Endometrial microvascular endothelial cells (primary cell): ENCODE results near the gene PNPLA7. TPM values are rescaled to one million over a fixed set of nuclear protein-coding genes. Genes with fewer than 3 reads are reported as not detected.

Source experiments
- in situ Hi-C: cut with HindIII; loops from 2 replicates; pipeline ENCODE4 v1.10.0; 2017; ENCODE audit warnings: low sequenced_read_pairs, low pct_unique_long_range_greater_than_20kb; ENCODE audit errors: inconsistent ontology term
- total RNA-seq: library from RNA; depleted of rRNA; stranded (reverse); fragments of >200 nt; gene quantifications from one replicate; pipeline ENCODE4 v1.2.3, GENCODE V29; 2015; ENCODE audit errors: inconsistent ontology term

The PNPLA7 gene
- total RNA-seq, 1 donor from 2014 or later, result under 0.01 TPM

DNA sequence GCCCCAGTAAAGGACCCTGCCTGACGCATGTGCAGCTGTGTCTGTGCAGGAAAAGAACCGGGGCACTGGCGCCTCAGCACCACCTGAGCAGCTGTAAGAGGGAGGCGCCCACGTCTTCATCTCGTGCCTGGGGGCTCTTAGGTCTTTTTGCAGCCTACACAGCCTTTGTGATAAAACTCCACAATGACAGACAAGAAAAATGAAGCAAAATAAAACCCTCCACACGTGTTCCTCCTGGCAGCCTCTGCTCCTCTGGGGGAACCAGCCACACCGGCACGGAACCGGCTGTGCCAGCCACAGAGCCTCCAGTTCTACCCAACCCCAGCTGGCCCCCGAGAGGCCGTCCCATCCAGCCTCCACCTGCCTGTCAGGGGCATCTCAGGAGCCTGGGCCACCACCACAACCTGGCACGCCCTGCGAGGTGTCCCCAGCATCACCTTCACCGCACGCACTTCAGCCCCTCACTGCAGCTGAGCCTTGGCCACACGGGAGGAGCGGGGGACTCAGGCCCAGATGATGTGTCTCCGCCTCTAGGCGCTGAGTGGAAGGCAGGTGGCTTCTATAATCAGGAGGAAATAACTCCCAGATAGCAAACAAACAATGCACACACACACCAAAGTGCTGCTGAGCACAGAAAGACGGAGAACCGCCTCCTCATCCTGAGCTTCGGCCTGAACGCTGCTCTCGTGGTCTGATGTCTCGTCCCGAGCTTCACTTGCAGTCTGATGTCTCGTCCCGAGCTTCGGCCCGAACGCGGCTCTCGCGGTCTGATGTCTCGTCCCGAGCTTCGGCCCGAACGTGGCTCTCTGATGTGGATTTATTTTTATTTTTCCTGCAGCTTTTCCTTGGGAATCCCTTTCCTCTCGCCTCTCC is 62.5 kb downstream of the PNPLA7 start:
- in situ Hi-C loops, result no loop called here

DNA sequence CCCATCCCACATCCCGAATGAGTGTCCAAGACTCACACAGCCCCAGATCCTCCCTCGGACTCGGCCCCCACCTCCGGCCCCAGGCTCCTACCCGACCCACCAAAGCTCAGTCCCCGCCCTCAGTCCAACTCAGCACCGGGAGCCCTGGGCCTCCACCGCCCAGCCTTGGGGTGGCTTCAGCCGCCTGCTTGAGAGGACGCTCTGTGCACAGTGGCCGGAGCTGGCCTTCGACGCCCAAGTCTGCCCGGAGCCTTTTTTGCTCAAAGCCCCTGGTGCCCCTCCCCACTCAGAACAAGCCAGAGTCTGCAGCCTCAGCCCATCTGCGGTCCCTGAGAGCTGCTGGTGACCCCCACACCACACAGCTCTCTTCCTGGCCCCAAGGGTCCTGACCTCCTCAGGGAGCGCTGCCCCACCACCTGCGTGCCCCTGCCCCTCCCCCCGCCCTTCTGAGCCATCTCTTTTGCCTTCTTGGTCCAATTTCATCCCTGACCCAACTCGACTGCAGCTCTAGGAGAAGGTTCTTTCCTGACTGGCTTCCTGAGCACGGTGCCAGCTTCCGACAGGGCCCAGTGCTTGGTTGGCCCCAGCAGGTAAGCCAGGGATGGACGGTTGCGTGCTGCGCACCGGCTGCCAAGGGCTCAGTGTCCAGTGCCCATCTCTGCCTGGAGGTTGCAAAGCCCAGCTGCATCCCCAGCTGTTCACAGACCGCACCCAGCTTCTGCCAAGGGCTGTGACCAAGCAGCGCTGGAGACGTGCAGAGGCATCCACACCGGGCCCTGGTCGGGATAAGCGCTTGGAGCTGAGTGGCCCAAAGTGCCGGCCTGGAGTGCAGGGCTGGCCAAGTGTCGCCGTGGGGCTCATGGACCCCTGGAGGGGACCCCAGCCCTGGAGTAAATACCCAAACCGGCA is 63.4 kb downstream of the PNPLA7 start:
- in situ Hi-C loops, result no loop called here

GRCh38 chr9:137486141-137486490 is 64.1 kb downstream of the PNPLA7 start:
- in situ Hi-C loops, result no loop called here

DNA sequence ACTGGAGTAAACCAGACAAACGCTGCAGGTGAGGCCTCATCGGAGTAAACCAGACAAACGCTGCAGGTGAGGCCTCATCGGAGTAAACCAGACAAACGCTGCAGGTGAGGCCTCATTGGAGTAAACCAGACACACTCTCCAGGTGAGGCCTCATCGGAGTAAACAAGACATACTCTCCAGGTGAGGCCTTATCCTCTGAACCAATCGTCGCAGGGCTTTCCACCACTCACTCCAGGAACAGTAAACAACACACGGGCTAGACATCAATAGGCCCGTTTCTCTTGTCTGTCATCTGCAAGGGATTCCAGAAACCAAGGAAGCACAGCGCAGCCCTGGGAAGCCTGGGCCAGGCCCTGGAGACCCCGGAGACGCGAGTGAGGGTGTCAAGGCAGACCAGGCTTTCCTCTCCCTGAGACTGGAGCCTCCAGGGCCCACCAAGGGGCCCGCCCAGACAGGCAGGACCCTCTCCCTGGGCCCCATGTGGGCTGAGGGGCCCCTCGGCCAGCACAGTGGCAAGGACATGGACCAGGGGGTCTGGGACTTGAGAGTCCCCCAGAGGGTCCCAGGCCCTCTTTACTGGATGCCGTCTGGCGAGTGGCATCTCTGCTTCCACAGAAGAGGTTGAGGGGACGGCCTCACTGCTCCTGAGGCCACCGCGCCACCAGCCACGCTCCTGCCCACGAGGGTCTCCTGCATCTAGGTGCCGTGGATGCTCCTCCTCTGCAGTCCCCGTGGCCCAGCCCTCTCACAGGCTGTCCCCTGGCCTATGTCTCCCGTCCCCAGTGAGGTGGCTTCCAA is 64.7 kb downstream of the PNPLA7 start:
- in situ Hi-C loops, result no loop called here

GRCh38 chr9:137484551-137485315 is 65.5 kb downstream of the PNPLA7 start:
- in situ Hi-C loops, result no loop called here

GRCh38 chr9:137482094-137482781 is 68.0 kb downstream of the PNPLA7 start:
- in situ Hi-C loops, result no loop called here

GRCh38 chr9:137480686-137481683 is 69.2 kb downstream of the PNPLA7 start:
- in situ Hi-C loops, result no loop called here

GRCh38 chr9:137479892-137480685 is 70.1 kb downstream of the PNPLA7 start:
- in situ Hi-C loops, result no loop called here

- in situ Hi-C loops, result no loop called here
Observed at GRCh38 chr9:137478962-137479861, 71.0 kb downstream of the PNPLA7 start.

DNA sequence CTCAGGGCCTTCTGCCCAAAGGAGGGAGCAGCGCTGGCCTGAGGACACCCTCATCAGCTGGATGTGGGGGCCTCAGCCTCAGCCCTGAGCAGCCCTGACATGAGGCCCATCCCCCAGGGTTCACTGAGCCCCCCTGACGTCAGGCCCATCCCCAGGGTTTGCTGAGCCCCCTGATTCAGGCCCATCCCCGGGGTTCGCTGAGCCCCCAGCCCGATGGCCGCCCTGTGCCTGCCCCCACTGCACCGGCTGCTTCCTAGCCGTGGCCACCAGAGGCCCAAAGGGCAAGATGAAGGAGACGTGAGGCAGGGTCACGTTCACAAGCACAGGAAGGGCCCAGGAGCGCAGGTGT is 71.6 kb downstream of the PNPLA7 start:
- in situ Hi-C loops, result no loop called here

DNA sequence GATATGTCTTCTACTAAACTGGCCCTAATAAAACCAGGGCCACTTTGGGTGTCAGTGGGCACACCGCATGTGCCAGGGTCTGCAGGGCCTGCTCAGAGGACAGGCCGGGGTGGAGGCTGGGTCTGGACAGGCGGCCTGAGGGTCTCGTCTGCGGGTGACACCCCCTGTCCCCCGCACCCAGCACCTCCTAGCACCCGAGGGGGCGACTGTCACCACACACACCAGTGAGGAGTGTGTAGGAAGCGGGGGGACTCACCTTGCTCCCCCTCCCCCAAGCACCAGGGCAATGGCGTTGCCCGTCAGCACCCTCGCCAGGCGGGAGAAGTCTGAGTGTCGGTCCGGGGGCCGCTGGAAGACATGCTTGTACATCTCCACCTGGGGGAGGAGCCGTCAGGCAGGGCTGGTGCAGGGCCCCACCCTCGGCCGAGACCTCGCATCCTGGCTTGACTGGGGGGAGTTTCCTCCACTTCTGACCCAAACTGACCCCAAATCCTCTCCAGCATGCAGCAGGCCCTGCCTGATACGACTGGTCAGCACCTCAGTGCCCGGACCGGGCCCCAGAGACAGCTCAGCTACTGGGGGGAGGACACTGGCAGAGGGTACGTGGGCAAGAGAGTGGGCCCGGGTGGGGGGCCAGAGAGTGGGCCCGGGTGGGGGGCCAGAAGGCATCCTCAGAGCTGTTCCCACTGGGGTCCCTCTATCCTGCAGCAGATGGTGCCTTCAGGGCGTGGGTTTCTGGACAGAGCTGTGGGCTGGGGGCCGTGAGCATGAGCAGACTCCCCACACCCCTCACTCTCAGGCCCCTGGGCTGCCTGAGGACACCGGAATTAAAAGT is 72.2 kb downstream of the PNPLA7 start:
- in situ Hi-C loops, result no loop called here

GRCh38 chr9:137476856-137477255 is 73.3 kb downstream of the PNPLA7 start:
- in situ Hi-C loops, result no loop called here

DNA sequence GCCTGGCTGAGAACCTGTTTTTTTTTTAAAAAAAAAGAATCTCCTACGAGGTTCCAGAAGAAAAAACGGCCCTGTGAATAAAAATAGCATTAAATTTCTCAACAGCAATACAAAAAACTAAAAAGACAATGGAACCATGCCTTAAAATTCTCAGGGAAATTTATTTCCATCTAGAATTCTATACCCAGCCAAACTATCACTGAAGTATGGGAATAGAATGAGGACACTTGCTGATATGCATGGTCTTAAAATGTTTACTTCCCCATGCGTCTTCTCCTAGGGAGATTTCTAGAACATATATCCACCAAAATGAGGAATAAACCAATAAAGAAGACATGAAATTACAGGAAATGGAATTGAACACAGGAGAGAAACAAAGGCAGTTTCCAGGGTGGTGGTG is 74.5 kb downstream of the PNPLA7 start:
- in situ Hi-C loops, result no loop called here

GRCh38 chr9:137474271-137474670 is 75.9 kb downstream of the PNPLA7 start:
- in situ Hi-C loops, result no loop called here
